Panc1 (cell line): ENCODE measurements around the gene HS3ST3A1. TPM values are rescaled to one million over a fixed set of nuclear protein-coding genes. Genes with fewer than 3 reads are reported as not detected.

ENCODE experiments used
- ATAC-seq: fragments of 200-7000 bp; cut with Tn5 transposase; 2 replicates; pipeline ENCODE4 v1.9.1; 2020; ENCODE audit warnings: mild to moderate bottlenecking, moderate library complexity
- BruUV-seq: library from RNA; stranded (reverse); fragments of 400-500 nt; replicated peaks from 2 replicates; lab custom pipeline; 2021; lab: Mats Ljungman, UMichigan
- CTCF ChIA-PET: fragments of 300-600 bp; sonication (Branson Sonifier 250); formaldehyde crosslinking; loops from one replicate; lab custom pipeline; 2022; ENCODE audit warnings: antibody characterized with exemption; lab: Charles Lee
- POLR2A ChIA-PET: fragments of 300-600 bp; sonication (Branson Sonifier 250); formaldehyde crosslinking; loops from one replicate; lab custom pipeline; 2022; ENCODE audit warnings: antibody characterized with exemption; lab: Charles Lee
- DNase-seq: peaks from one replicate; pipeline ENCODE4 v3.0.0-alpha.2; 2010; ENCODE audit warnings: low read depth, low spot score
- H3K27ac ChIP-seq: 2 replicates; pipeline ENCODE4 v1.5.1; 2011; ENCODE audit warnings: mild to moderate bottlenecking, low read length, inconsistent platforms
- H3K27me3 ChIP-seq: fragments of 200-500 bp; sonication (Bioruptor generic); 2 replicates; pipeline ENCODE4 v1.6.0; 2014; ENCODE audit warnings: low read length, inconsistent platforms; ENCODE audit not compliant: control insufficient read depth, insufficient read depth
- H3K36me3 ChIP-seq: fragments of 200-500 bp; sonication (Bioruptor generic); 2 replicates; pipeline ENCODE4 v1.5.1; 2014; ENCODE audit warnings: inconsistent platforms, mild to moderate bottlenecking, low read length, moderate library complexity; ENCODE audit not compliant: control insufficient read depth, insufficient read depth
- H3K4me1 ChIP-seq: 2 replicates; pipeline ENCODE4 v1.5.1; 2011; ENCODE audit warnings: inconsistent platforms, mild to moderate bottlenecking, low read length, moderate library complexity; ENCODE audit not compliant: control insufficient read depth, insufficient read depth
- H3K4me3 ChIP-seq, 2 experiments: 2 replicates each; pipeline ENCODE4 v1.5.1; 2011 to 2012; ENCODE audit warnings: low read depth in 2 of 2, low read length in 2 of 2, mild to moderate bottlenecking in 2 of 2, inconsistent platforms in 1 of 2, moderate library complexity in 1 of 2
- H3K9me3 ChIP-seq: fragments of 200-500 bp; sonication (Bioruptor generic); 2 replicates; pipeline ENCODE4 v1.5.1; 2014; ENCODE audit warnings: low read depth, mild to moderate bottlenecking, inconsistent platforms, low read length, moderate library complexity; ENCODE audit not compliant: control insufficient read depth, insufficient read depth
- POLR2AphosphoS5 ChIP-seq: IDR thresholded peaks from 2 replicates; pipeline ENCODE4 v1.6.1; 2012; ENCODE audit warnings: mild to moderate bottlenecking, low read depth, low read length, moderate library complexity
- SIN3A ChIP-seq: IDR thresholded peaks from 2 replicates; pipeline ENCODE4 v1.6.1; 2012; ENCODE audit warnings: low read depth, mild to moderate bottlenecking, low read length, moderate library complexity, borderline replicate concordance; ENCODE audit not compliant: insufficient read depth
- TCF7L2 ChIP-seq: IDR thresholded peaks from 2 replicates; pipeline ENCODE4 v1.6.1; 2011; ENCODE audit warnings: mild to moderate bottlenecking, low read depth, low read length, inconsistent platforms
- in situ Hi-C: cut with HindIII; loops from 2 replicates; pipeline ENCODE4 v1.10.0; 2016; ENCODE audit warnings: low sequenced_read_pairs, low pct_unique_long_range_greater_than_20kb
- intact Hi-C: fragments of 100-400 bp; cut with micrococcal nuclease; formaldehyde crosslinking; loops from one replicate; pipeline ENCODE4 v1.10.0; 2022; ENCODE audit not compliant: unreplicated experiment
- total RNA-seq: library from RNA; stranded (reverse); gene quantifications from one replicate; pipeline ENCODE4 v1.2.1, GENCODE V29; 2021; ENCODE audit not compliant: unreplicated experiment
- TF ChIP-seq, protein P1 (sequence below): fragments of 450-650 bp; IDR thresholded peaks from 2 replicates; pipeline ENCODE4 v1.5.1; 2017; ENCODE audit warnings: mild to moderate bottlenecking
- TF ChIP-seq, protein P2 (sequence below), 2 experiments: IDR thresholded peaks; 2 replicates each; pipeline ENCODE4 v1.6.1; 2011 to 2012; ENCODE audit warnings: low read depth in 2 of 2, control low read depth in 1 of 2, low read length in 1 of 2, mild to moderate bottlenecking in 1 of 2, moderate library complexity in 1 of 2; ENCODE audit not compliant: insufficient read depth in 1 of 2

HS3ST3A1 gene
- total RNA-seq, 1 experiment from 2014 or later: 0.31 TPM

DNA sequence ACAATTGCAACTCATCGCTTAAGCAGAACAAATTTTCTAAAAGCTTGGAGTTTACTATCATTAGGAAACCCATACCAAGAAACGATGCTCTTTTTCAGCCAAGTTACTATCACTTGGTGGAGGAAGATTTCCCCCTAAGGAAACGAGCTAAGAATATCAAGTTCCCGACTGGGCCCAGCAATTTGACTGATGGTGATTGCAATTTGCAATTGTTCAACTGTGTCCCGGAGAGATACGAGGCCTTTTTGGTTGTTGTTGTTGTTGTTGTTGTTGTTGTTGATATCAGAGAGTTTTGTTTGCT, 6.2 kb downstream of the HS3ST3A1 start:
- DNase-seq: no peak
- Histone ChIP-seq H3K4me1 (no peaks in the 10 kb centered on the region), H3K27me3 (peaks cover 8% of the 10 kb centered on the region; the same call in 1 of the 2 replicates), H3K9me3 (no peaks in the 10 kb centered on the region), H3K36me3 (no peaks in the 10 kb centered on the region), H3K27ac (no peak overlapping the region), H3K4me3 (no peak overlapping the region)
- TF ChIP-seq TCF7L2 (no peak), POLR2AphosphoS5 (no peak), SIN3A (no peak)
- TF ChIP-seq, protein P1, sequence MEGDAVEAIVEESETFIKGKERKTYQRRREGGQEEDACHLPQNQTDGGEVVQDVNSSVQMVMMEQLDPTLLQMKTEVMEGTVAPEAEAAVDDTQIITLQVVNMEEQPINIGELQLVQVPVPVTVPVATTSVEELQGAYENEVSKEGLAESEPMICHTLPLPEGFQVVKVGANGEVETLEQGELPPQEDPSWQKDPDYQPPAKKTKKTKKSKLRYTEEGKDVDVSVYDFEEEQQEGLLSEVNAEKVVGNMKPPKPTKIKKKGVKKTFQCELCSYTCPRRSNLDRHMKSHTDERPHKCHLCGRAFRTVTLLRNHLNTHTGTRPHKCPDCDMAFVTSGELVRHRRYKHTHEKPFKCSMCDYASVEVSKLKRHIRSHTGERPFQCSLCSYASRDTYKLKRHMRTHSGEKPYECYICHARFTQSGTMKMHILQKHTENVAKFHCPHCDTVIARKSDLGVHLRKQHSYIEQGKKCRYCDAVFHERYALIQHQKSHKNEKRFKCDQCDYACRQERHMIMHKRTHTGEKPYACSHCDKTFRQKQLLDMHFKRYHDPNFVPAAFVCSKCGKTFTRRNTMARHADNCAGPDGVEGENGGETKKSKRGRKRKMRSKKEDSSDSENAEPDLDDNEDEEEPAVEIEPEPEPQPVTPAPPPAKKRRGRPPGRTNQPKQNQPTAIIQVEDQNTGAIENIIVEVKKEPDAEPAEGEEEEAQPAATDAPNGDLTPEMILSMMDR: no peak
- TF ChIP-seq, protein P2, sequence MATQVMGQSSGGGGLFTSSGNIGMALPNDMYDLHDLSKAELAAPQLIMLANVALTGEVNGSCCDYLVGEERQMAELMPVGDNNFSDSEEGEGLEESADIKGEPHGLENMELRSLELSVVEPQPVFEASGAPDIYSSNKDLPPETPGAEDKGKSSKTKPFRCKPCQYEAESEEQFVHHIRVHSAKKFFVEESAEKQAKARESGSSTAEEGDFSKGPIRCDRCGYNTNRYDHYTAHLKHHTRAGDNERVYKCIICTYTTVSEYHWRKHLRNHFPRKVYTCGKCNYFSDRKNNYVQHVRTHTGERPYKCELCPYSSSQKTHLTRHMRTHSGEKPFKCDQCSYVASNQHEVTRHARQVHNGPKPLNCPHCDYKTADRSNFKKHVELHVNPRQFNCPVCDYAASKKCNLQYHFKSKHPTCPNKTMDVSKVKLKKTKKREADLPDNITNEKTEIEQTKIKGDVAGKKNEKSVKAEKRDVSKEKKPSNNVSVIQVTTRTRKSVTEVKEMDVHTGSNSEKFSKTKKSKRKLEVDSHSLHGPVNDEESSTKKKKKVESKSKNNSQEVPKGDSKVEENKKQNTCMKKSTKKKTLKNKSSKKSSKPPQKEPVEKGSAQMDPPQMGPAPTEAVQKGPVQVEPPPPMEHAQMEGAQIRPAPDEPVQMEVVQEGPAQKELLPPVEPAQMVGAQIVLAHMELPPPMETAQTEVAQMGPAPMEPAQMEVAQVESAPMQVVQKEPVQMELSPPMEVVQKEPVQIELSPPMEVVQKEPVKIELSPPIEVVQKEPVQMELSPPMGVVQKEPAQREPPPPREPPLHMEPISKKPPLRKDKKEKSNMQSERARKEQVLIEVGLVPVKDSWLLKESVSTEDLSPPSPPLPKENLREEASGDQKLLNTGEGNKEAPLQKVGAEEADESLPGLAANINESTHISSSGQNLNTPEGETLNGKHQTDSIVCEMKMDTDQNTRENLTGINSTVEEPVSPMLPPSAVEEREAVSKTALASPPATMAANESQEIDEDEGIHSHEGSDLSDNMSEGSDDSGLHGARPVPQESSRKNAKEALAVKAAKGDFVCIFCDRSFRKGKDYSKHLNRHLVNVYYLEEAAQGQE (IDR thresholded peaks at IDR 0.05; ENCODE audit: insufficient read depth in 1 of 2, low read depth in 2 of 2, low read length in 1 of 2): no peak
- no peak for ATAC-seq
- ChIA-PET CTCF (interaction anchor here (0.6 kb wide), 1 partner anchor 173 kb away, joined by 6 read pairs; no protein-coding TSS in a partner anchor), POLR2A (no interaction called here)
- intact Hi-C loops: loop anchor here (5.0 kb wide), 2 partner anchors 712 to 1332 kb away; no protein-coding TSS in a partner anchor
- BruUV-seq: no TSS peak
- in situ Hi-C loops: no loop called here

DNA sequence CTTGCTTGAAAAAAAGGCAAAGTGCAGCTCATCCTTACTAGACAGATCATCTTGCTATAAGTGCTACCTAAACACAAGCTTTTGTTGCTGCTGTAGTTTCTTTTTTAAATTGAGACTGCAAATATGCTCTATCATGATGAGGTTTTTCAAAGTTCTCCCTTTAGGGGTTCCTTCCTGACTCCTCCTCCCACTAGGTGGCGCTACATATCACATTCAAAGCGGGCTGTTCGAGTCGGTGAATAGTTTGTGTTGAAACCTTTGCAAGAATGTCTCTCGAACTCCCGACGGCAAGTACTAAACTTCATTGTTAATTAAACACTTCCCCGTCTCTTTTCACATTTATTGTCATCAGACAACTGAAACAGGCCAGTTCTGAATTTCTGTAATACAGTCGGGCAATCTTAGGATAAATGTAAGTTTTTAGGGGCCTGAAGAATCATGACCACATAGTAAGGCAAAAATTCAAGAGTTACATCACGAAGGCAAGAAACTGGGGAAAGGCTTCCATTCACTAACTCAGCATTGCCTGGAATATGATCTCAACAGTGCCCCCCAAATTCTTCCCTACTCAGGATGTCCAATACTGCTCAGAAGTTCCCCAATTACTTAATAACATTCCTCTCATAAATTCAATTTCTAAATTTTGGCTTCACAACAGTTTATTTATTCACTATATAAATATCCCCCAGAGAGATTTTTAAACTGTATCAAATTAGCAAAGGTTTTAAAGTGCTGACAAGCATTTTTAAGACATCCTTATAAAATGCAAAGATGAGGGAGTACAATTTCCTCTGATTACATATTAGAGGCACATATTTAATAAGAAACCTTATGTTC, 6.7 kb downstream of the HS3ST3A1 start:
- H3K4me3 ChIP-seq: no peak overlapping the region
- H3K9me3 ChIP-seq: no peaks in the 10 kb centered on the region
- BruUV-seq: no TSS peak
- intact Hi-C loops (loop anchor here (5.0 kb wide), 2 partner anchors 712 to 1332 kb away; no protein-coding TSS in a partner anchor), in situ Hi-C loops (no loop called here)
- ATAC-seq (peak; percentile 72), DNase-seq (peak; percentile 39)
- ChIA-PET CTCF (interaction anchor here (0.6 kb wide), 1 partner anchor 172 kb away, joined by 6 read pairs; no protein-coding TSS in a partner anchor), POLR2A (no interaction called here)
- no peaks in the 10 kb centered on the region for H3K36me3 ChIP-seq
- H3K4me1 ChIP-seq: no peaks in the 10 kb centered on the region
- H3K27me3 ChIP-seq: peaks cover 8% of the 10 kb centered on the region; the same call in 1 of the 2 replicates
- H3K27ac ChIP-seq: no peak overlapping the region
- no peak for TF ChIP-seq SIN3A
- TF ChIP-seq, protein P1: peak; percentile 85
